Measurements from ENCODE around the gene TRIM59.

DNA sequence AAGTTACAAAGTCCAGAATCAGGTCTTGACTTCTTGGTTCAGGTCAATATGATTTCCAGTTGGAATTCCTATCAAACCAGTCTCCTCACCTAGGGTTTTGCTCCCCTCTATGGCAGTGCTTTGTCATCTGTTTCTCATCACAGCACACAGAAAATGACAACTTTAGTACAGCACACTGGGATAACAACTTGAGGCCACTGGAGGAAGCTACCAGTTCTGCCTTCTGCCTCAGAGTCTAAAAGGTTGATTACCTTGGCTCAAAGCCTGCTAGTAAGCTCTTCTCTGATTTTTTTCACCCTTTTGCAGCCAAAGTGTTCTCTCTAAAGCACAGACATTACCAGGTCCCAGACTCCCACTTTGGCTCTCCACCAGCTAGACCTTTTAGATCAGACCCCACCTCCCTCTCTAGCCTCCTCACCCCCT lies 24.8 kb upstream of the TRIM59 start:
- TF ChIP-seq POLR2AphosphoS5 (IDR thresholded peaks at IDR 0.05; ENCODE audit: low read depth, low read length): no peak
- TF ChIP-seq, protein P1, sequence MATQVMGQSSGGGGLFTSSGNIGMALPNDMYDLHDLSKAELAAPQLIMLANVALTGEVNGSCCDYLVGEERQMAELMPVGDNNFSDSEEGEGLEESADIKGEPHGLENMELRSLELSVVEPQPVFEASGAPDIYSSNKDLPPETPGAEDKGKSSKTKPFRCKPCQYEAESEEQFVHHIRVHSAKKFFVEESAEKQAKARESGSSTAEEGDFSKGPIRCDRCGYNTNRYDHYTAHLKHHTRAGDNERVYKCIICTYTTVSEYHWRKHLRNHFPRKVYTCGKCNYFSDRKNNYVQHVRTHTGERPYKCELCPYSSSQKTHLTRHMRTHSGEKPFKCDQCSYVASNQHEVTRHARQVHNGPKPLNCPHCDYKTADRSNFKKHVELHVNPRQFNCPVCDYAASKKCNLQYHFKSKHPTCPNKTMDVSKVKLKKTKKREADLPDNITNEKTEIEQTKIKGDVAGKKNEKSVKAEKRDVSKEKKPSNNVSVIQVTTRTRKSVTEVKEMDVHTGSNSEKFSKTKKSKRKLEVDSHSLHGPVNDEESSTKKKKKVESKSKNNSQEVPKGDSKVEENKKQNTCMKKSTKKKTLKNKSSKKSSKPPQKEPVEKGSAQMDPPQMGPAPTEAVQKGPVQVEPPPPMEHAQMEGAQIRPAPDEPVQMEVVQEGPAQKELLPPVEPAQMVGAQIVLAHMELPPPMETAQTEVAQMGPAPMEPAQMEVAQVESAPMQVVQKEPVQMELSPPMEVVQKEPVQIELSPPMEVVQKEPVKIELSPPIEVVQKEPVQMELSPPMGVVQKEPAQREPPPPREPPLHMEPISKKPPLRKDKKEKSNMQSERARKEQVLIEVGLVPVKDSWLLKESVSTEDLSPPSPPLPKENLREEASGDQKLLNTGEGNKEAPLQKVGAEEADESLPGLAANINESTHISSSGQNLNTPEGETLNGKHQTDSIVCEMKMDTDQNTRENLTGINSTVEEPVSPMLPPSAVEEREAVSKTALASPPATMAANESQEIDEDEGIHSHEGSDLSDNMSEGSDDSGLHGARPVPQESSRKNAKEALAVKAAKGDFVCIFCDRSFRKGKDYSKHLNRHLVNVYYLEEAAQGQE (IDR thresholded peaks at IDR 0.05; ENCODE audit: insufficient read depth in 1 of 2, low read depth in 2 of 2, low read length in 2 of 2): no peak
- no peak for TF ChIP-seq SIN3A (IDR thresholded peaks at IDR 0.05; ENCODE audit: borderline replicate concordance, insufficient read depth, low read length)
- no peak for TF ChIP-seq TAF1 (IDR thresholded peaks at IDR 0.05; ENCODE audit: borderline replicate concordance, insufficient read depth, low read length)

All from PFSK-1 (cell line).